ENCODE results near the gene GRK5.

Gene GRK5

DNA sequence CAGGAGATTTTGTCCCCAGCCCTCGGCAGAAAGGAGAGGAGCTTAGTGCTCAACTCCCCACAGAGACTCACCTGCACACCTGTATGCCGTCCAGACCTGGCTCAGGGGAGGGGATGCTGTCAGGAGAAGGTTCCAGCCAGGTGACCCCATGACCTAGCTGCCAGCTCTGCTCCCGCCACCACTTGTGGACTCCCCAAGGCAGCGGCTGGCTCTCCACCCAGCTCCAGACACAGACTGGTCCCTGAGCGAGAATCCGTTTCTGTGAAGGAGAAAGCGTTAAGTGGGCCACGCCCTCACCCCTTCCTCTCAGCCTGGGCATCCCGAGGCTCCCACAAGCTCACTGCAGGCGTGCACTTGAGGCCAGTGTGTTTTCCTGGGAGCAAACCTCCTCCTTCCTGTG, 258.7 kb downstream of the GRK5 start:
- DNase-seq, result no peak

DNA sequence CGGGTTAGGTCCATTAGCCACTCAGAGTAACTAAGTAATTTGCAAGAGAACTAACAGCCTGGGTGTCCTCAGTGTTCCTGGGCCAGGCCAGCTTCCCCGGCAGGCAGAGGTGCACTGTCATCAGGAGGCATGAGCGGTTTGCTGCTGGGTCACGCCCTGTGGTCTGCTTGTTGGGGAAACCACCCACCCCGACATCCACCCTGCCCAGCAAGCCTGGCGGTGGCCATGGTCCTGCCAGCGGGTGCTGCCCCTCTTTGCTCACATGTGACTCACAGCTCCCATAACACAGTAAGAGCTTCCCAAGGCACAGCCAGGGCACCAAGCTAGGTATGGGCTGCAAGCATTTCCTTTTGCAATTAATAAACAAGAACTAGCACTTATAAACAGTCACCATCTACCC, 259.3 kb downstream of the GRK5 start:
- peak; percentile 34 for DNase-seq

DNA sequence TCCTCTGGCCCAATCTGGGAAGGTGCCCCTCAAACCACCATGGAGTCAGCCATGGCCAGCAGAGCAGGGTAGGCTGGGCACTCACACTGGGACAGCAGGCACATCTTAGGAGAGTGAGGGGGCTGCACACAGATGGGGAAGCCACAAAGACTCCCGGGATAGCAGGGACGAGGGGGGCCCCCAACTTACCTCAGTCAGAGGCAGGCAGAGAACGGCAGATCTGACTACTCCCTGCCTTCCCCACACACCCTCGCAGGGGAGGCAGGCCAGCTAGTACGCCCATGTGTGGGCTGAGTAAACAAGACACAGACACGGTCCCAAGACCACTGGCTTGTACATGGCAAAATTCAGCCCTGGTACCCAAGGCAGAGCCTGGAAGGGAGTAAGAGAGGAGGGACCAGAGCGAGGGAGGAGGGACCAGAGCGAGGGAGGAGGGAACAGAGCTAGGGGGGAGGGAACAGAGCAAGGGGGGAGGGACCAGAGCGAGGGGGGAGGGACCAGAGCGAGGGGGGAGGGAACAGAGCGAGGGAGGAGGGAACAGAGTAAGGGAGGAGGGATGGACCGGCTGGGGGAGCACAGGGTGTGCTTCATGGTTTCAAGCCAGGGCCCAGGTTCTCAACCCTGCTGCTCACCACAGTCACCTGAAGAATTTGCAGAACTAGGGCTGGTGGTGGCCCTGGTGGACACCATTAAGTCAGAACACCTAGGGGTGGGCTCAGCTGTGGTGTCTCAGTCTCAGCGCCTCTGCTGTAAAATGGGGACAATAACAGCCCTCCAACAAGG, 261.4 kb downstream of the GRK5 start:
- DNase-seq, result no peak

DNA sequence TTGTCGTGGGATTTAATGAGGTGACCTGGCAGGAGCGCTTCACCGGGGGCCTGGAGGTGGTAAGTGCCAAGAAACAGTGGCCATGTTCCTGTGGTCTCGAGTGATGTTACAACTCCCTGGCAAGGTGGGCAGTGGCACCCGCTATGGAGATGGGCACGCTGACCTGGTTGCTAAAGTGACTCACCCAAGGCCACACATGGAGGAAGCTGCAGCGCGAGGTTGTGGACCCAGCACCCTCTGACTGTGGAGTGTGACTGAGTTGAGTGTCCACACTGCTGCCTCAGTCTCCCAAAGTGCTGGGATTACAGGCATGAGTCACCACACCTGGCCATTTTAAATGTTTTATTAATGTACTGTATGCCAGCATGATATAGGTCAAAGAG, 261.9 kb downstream of the GRK5 start:
- no peak for DNase-seq

DNA sequence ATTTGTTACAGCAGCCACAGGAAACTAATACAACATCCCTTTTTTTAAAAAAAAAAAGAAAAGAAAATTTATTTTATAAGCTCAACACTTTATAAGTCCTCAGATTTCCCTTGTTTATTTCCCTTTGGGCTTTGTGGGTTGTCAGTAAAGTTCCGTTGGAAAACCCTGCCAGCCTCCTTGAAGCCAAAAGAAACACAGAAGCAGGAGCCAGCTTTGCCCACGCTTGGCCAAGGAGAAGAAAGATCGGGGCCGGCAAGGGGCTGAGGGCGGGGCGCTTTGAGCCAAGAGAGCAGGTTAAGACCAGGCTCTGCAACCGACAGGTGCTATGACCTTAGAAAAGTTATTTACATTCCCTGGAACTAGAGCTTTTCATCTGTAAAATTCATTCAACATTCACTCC, 262.5 kb downstream of the GRK5 start:
- DNase-seq, result no peak

DNA sequence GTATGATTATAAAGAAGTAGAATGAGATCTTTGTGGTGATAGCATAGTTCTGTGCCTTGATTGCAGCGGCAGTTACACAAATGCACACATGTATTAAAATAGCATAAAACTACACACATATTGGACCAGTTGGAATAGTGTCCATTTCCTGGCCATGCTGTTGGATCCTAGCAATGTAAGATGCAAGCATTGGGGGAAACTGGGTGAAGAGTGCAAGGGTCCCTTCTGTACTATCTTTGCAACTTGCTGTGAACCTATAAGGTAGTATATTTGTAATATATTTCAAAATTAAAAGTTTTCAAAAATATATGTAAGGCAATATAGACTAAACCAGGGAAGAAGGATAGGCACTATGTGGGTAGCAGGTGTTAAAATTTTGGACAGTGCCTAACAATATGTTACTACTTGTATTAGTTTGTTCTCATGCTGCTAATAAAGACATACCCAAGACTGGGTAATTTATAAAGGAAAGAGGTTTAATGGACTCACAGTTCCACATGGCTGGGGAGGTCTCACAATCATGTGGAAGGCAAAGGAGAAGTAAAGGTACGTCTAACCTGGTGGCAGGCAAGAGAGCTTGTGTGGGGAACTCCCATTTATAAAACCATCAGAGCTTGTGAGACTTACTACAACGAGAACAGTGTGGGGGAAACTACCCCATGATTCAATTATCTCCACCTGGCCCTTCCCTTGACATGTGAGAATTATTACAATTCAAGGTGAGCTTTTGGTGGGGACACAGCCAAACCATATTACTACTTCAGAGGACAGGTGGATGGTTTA, 263.7 kb downstream of the GRK5 start:
- no peak for DNase-seq

DNA sequence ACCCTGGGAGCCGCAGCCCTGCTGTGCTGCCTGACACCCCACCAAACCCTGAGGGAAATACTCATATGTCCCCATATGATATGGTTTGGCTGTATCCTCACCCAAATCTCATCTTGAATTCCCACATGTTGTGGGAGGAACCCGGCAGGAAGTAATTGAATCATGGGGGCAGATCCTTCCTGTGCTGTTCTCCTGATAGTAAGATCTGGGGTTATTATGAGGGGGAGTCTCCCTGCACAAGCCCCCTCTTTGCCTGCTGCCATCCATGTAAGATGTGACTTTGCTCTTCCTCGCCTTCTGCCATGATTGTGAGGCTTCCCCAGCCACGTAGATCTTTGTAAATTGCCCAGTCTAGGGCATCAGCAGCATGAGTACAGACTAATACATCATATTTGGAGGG, 266.4 kb downstream of the GRK5 start:
- DNase-seq, result no peak

DNA sequence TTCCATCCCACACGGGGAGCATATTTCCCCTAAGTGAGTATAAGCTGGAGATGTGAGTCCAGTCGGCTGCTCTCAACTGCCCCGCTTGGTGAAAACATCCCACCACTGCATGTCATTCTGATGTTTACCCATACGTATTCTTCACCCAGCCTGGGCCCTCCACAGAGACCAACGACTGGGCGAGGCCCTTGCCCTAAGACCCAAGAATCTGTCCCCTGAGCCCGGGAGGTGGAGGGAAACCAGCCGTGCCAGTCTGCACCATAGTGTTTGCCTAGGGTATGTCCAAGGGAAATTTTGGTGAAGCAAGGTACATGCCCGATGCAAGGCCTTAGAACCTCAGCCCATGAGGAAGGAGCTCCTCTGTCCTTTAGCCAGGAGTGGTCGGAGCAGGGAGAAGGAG, 267.2 kb downstream of the GRK5 start:
- no peak for DNase-seq

DNA sequence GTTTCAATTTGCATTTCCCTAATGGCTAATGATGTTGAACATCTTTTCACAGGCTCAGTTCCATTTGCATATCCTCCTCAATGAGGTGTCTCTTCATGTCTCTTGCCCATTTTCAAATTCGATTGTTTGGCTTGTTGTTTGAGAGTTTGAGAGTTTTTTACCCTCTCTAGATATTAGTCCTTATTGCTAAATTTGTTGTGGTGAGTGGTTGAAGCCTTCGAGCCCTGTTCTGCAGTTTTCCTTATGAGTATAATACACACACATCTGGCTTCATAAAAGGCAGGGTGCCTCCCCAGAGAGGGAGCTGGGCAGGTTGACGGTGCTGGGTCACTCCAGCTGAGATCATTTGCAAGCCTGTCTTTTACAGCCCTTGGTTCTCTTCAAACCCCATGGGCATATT, 270.1 kb downstream of the GRK5 start:
- no peak for DNase-seq

DNA sequence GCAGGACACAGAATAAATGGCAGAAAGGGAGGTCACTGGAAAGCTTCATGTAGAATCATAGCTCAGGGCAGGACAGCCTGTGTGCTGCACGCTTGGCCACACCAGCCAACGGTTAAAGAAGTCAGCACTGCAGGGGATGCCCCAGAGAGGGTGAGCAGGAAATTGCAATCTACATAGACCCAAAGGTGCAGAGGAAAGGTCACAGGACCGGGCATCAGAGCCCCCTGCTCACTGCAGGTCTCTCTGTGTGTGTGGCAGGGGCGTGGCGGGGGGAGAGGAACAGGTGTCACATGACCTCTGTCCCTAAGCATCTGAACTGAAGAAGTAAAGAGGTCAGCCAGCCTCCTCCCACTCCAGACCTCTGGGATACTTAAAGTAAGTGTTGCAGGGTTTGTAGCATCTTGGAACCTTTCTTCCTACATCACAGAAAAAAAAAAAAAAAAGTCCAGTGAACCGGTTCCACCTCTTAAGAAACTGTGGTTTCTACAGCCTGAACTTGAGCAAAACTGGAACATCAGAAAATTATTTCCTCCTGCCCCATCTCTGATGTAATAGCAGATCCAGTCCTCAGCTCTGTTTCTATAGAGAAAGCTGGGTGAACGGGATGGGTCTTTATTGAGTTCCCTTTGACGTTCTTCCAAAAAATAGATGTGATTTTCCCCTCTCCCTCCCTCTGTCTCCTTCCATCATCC, 270.9 kb downstream of the GRK5 start:
- DNase-seq, result peak in 1 of 2 donors; percentile 39

DNA sequence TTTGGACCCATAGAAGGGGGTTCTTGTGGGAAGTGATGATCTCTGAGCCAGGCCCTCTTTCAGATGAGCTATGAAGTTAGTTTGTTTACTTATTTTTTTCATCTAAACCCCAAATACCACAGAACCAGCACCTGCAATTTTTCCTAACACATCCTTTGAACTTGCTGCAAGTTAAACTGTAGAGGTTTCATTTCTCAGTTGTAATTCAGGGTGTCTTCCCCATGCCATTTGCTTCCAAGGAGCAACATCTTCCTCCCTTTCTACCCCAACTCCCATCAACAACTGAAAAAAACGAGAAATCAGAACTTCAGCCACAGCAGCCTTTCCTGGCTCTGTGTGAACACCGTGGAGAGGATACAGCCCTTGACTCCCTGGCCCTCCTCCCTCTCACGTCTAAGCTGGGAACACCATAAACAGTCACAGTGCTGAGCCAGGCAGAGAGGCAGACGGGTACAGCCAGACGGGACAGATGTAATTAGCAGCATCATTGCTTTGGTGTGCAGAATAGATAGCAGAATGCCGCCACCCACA, 271.5 kb downstream of the GRK5 start:
- no peak for DNase-seq

DNA sequence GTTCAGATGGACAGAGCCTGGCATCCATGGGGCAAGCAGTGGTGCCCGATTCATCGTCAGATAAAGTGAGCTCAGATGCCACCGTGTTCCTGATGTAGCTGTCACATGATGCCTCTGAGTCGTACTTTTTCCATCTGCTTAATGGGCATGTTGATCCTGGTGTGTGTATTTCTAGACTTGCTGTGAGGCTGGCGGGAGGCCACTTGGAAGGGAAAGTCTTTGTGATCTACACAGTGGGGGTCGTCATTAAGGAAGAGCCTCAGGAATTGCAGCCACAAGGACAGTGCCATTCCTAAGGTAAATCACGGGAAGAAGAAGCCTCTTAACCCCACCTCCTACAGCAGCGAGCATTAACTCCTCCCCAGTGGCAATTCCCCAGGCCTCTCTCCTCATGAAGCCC, 272.2 kb downstream of the GRK5 start:
- DNase-seq, result no peak

DNA sequence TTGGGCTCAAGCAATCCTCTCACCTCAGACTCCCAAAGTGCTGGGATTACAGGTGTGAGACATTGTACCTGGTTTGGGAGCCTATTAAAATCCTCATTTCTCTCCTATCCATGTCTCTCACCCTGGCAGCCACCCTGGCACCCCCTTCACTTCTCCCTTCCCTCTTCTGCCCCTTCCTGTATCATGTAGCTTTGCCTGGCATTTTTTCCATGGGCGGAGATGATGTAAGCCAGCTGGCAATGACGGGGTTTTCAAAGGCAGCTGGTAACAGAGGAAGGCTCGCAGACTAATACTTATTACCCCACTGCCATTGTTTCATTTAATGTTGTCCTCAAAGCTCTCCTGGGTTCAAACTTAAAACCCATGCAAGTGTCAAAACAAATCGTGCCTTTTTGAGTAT, 273.3 kb downstream of the GRK5 start:
- DNase-seq, result no peak

DNA sequence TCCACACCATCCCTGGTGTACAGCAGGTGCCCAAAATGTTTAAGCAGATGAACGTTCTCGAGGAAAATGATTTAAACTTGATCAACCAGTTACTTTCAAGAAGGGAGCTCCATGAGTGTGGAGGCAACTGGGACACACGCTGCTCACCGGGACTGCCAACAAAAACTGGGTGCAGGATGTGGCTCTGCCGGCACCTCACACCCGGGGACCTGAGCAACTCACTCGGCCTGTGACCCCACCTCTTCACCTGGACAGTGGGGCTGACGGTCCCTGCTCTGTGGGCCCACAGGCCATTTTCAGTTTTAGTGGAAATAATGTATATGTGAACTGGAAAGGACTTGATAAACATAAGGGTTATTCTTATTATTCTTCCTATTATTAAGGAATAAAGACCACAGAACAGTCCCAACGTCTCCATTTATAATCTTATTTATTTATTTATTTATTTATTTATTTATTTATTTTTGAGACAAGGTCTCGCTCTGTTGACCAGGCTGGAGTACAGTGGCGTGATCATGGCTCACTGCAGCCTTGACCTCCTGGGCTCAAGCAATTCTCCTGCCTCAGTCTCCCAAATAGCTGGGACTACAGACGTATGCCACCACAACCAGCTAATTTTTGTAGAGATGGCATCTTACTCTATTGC, 274.5 kb downstream of the GRK5 start:
- DNase-seq, result no peak

DNA sequence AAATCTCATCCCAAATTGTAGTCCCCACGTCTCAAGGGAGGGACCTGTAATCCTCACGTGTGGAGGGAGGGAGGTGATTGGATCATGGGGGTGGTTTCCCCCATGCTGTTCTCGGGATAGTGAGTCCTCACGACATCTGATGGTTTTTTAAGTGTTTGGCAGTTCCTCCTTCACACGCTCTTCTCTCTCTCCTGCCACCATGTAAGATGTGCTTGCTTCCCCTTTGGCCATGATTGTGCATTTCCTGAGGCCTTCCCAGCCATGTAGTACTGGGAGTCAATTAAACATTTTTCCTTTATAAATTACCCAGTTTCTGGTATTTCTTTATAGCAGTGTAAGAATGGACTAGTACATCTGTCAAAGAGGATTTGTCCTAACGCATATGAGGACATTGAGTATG, 275.6 kb downstream of the GRK5 start:
- no peak for DNase-seq

DNA sequence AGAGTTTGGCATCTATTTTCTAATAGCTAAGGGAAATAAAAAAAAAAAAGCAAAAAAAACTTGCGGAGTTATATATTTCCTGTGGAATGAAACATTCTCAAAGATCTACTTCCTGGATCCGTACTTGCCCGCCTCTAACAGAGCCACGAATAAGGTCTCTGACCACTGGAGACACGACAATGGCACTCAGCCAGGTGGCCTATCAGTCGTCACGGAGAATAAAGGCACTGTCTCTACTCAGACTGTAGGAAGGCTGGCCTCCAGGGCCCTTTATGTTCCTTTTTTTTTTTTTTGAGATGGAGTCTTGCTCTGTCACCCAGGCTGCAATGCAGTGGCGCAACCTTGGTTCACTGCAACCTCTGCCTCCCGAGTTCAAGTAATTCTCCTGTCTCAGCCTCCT, 276.5 kb downstream of the GRK5 start:
- DNase-seq, result no peak

DNA sequence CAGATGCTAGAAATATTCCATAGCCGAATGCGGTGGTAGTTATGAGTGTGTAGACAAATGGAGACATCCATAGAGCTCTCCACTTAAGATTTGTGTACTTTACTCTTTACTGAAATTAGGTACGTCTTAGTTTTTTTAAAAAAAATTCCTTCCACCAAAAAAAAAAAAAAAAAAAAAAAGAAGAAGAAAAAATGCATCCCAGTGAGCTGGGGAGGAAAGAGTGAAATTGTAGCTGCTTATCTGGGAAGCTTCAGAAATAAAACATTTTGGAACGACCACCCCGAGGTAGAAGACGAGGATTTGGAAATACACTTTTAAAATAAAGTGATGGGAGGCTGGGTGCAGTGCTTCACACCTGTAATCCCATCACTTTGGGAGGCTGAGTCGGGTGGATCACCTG, 281.3 kb downstream of the GRK5 start:
- DNase-seq, result no peak

DNA sequence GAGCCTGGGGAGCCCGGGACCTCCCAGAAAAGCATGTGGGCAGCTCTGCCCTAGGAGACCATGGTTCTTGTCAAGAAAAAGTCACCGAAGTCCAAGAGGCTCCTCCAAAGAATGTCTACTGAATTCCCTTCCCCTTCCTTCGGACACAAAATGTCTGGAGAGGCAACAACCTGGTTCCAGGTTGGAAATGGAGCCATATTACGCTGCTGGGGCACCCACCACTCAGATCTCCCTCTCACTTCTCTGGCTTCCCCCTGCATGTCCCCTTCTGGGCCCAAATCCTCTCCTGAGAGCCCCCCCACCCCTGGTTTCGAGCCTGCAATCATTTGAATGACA, 282.6 kb downstream of the GRK5 start:
- DNase-seq, result no peak

DNA sequence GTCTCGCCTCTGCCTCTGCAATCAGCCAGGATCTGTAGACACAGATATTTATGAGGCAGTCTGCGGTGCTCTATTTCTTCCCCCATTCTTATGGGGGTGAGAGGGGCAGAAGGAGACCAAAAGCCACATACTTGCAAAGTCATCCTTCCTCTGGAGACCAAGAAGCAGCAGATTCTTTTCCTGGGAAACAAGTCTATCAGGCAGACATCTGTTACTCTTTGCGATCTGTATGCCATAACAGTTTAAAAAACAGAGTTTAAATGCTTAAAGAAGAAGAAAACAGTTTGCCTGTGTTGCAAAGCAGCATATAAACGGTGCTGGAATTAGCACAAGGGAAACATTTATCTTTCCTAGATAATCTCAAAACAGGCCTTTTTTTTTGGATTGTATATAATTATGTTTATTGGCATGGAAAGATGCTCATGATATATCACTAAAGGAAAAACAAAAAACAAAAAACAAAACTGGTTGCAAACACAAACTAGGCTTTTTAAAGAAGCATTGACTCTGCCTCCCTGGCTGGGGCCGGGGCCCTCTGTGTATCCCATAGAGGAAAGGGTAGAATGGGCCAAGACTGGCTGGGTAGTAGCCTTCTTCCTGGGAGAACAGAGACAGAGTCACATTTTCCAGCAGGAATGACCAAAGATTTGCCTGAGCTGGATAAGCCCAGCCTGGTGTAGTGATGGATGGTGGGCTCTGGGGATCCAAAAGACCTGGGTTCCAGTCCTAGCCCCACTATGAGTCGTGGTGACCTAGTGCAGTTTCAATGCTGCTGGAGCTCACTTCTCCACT, 284.8 kb downstream of the GRK5 start:
- DNase-seq, result no peak

DNA sequence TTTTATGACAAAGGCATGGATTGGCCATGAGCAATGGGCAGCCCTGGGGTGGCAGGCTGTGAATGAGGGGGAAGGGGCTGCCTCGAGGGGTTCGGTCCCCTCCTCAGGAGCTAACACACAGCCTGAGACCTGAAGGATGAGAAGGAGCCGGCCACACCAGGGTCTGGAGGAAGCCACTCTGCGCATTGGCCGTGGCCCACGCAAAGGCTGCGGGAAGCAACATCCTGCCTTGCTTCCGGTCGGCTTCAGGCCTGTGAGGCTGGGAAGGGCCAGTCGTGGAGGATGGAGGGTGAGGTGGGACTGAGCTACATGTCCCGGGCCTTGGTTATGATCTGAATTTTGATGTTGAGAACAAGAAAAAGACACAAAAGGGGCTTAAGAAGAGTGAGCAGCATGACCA, 285.8 kb downstream of the GRK5 start:
- DNase-seq, result no peak

DNA sequence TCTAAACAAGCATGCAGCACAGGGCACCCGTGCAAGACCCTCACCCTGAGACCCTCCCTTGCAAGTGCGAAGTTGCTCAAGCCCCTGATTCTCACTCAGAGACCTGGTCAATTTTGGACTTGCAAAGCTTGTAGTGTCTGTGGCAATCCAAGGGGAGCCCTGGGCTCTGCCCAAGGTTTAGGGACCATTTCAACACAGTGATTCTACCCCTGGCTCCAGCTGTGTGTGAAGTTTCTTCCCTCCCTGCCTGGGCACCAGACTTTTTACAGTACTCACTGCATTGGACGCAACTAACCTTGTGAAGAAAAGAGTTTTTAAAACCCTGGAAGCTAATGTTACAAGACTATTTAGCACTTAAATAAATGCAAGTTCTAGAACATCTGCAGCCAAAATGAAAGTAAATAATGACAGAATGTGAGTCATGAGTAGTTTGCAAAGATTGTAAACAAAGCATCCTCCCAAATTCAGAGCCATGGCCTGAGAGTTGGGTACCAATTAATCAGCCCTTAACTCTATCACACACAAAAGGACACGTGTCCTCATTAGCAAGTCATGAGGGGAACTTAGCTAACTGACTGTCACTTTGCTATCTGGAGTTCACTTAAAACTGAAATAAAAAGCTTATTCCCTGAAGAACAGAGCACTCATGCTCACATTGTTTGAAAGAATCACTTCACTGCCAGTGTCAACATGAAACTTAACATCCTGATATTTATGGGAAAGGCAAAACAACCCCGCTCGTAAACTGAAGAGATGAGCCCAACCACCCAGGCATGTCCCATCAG, 287.1 kb downstream of the GRK5 start:
- DNase-seq, result no peak

DNA sequence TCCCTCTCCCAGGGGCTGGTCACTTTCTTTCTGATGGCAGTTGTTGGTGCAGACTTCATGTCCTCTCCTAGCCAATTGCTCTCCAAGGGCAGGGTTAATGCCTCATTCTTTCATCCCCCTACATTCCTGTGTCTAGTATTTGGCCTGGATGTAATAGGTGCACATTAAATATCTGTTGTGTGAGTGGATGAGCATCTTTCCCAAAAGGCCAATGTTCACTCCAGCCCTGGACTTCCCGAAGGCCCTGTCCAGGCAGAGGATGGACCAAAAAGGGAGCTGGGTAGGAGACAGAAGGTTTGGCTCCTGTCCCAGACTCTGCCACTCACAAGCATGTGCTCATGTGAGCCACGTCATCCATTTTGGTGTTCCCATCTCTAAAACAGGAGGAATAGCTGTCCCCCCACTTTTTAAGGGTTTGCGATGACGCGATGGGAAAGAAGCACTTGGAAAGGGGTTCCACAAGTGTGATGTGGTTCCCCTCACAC, 287.7 kb downstream of the GRK5 start:
- no peak for DNase-seq

Measured in CD4-positive, alpha-beta T cell treated with Interleukin-4 for 1 hour (primary cell).